Brain microvascular endothelial cell (primary cell): ENCODE results near the gene ZNF598.

ENCODE experiments used
- DNase-seq: peaks from one replicate; pipeline ENCODE4 v3.0.0-alpha.2; 2020
- H3K27ac ChIP-seq: fragments of 250-450 bp; sonication (Bioruptor Pico); 2 replicates; pipeline ENCODE4 v1.5.1; 2020; ENCODE audit warnings: mild to moderate bottlenecking, moderate library complexity
- H3K27me3 ChIP-seq: fragments of 250-450 bp; sonication (Bioruptor Pico); replicated peaks from 2 replicates; pipeline ENCODE4 v1.5.1; 2020; ENCODE audit warnings: mild to moderate bottlenecking
- H3K36me3 ChIP-seq: fragments of 250-450 bp; sonication (Bioruptor Pico); replicated peaks from 2 replicates; pipeline ENCODE4 v1.5.1; 2020; ENCODE audit warnings: mild to moderate bottlenecking
- H3K4me3 ChIP-seq: 2 replicates; pipeline ENCODE4 v1.5.1; 2011; ENCODE audit warnings: low read depth, mild to moderate bottlenecking, control low read depth, low read length, moderate library complexity
- CTCF ChIP-seq: IDR thresholded peaks from 2 replicates; pipeline ENCODE4 v1.5.1; 2011; ENCODE audit warnings: low read depth, mild to moderate bottlenecking, moderate library complexity, low read length, control low read depth, inconsistent platforms; ENCODE audit errors: missing control alignments
- in situ Hi-C: cut with HindIII; loops from 2 replicates; pipeline ENCODE4 v1.10.0; 2017; ENCODE audit warnings: low sequenced_read_pairs, low pct_ligation_motif_present

The ZNF598 gene

GRCh38 chr16:2007081-2007836 is 2.4 kb downstream of the ZNF598 start:
- no peak for TF ChIP-seq CTCF
- peaks cover 14% of the 10 kb centered on the region for H3K36me3 ChIP-seq
- no peak for DNase-seq
- H3K27ac ChIP-seq = no peak overlapping the region
- in situ Hi-C loops = no loop called here
- no peaks in the 10 kb centered on the region for H3K27me3 ChIP-seq
- H3K4me3 ChIP-seq = peak overlapping the region; percentile 73

GRCh38 chr16:2006317-2006716 is 3.3 kb downstream of the ZNF598 start:
- Histone ChIP-seq H3K4me3 (no peak overlapping the region), H3K27me3 (no peaks in the 10 kb centered on the region), H3K36me3 (peaks cover 24% of the 10 kb centered on the region), H3K27ac (no peak overlapping the region)
- no peak for DNase-seq
- in situ Hi-C loops = no loop called here
- no peak for TF ChIP-seq CTCF

- H3K4me3 ChIP-seq = no peak overlapping the region
- TF ChIP-seq CTCF = peak; percentile 54
- in situ Hi-C loops = no loop called here
Measured at GRCh38 chr16:2005646-2006045, 4.0 kb downstream of the ZNF598 start.

GRCh38 chr16:2004795-2005517 is 4.7 kb downstream of the ZNF598 start:
- TF ChIP-seq CTCF = no peak

More at GRCh38 chr16:2005646-2006045, 4.0 kb downstream of the ZNF598 start:
- no peak for DNase-seq
- Histone ChIP-seq H3K36me3 (peaks cover 30% of the 10 kb centered on the region), H3K27me3 (no peaks in the 10 kb centered on the region), H3K27ac (no peak overlapping the region)

GRCh38 chr16:2003827-2004641 is 5.6 kb downstream of the ZNF598 start:
- H3K27me3 ChIP-seq = no peaks in the 10 kb centered on the region
- TF ChIP-seq CTCF = peak; percentile 98
- H3K36me3 ChIP-seq = peaks cover 46% of the 10 kb centered on the region
- in situ Hi-C loops = no loop called here
- no peak overlapping the region for H3K27ac ChIP-seq
- no peak overlapping the region for H3K4me3 ChIP-seq
- DNase-seq = peak; percentile 80

More at GRCh38 chr16:2004795-2005517, 4.7 kb downstream of the ZNF598 start:
- H3K4me3 ChIP-seq = no peak overlapping the region
- DNase-seq = no peak
- H3K36me3 ChIP-seq = peaks cover 37% of the 10 kb centered on the region
- in situ Hi-C loops = no loop called here
- no peak overlapping the region for H3K27ac ChIP-seq
- no peaks in the 10 kb centered on the region for H3K27me3 ChIP-seq
